Panc1 (cell line): ENCODE data around the gene MSANTD1. TPM values are rescaled to one million over a fixed set of nuclear protein-coding genes. Genes with fewer than 3 reads are reported as not detected.

ENCODE experiments used
- ATAC-seq: fragments of 200-7000 bp; cut with Tn5 transposase; 2 replicates; pipeline ENCODE4 v1.9.1; 2020; ENCODE audit warnings: mild to moderate bottlenecking, moderate library complexity
- BruUV-seq: library from RNA; stranded (reverse); fragments of 400-500 nt; replicated peaks from 2 replicates; lab custom pipeline; 2021; lab: Mats Ljungman, UMichigan
- CTCF ChIA-PET: fragments of 300-600 bp; sonication (Branson Sonifier 250); formaldehyde crosslinking; loops from one replicate; lab custom pipeline; 2022; ENCODE audit warnings: antibody characterized with exemption; lab: Charles Lee
- POLR2A ChIA-PET: fragments of 300-600 bp; sonication (Branson Sonifier 250); formaldehyde crosslinking; loops from one replicate; lab custom pipeline; 2022; ENCODE audit warnings: antibody characterized with exemption; lab: Charles Lee
- DNase-seq: peaks from one replicate; pipeline ENCODE4 v3.0.0-alpha.2; 2010; ENCODE audit warnings: low read depth, low spot score
- H3K27ac ChIP-seq: 2 replicates; pipeline ENCODE4 v1.5.1; 2011; ENCODE audit warnings: mild to moderate bottlenecking, low read length, inconsistent platforms
- H3K27me3 ChIP-seq: fragments of 200-500 bp; sonication (Bioruptor generic); 2 replicates; pipeline ENCODE4 v1.6.0; 2014; ENCODE audit warnings: low read length, inconsistent platforms; ENCODE audit not compliant: control insufficient read depth, insufficient read depth
- H3K36me3 ChIP-seq: fragments of 200-500 bp; sonication (Bioruptor generic); 2 replicates; pipeline ENCODE4 v1.5.1; 2014; ENCODE audit warnings: inconsistent platforms, mild to moderate bottlenecking, low read length, moderate library complexity; ENCODE audit not compliant: control insufficient read depth, insufficient read depth
- H3K4me1 ChIP-seq: 2 replicates; pipeline ENCODE4 v1.5.1; 2011; ENCODE audit warnings: inconsistent platforms, mild to moderate bottlenecking, low read length, moderate library complexity; ENCODE audit not compliant: control insufficient read depth, insufficient read depth
- H3K4me3 ChIP-seq, 2 experiments: 2 replicates each; pipeline ENCODE4 v1.5.1; 2011 to 2012; ENCODE audit warnings: low read depth in 2 of 2, low read length in 2 of 2, mild to moderate bottlenecking in 2 of 2, inconsistent platforms in 1 of 2, moderate library complexity in 1 of 2
- H3K9me3 ChIP-seq: fragments of 200-500 bp; sonication (Bioruptor generic); 2 replicates; pipeline ENCODE4 v1.5.1; 2014; ENCODE audit warnings: low read depth, mild to moderate bottlenecking, inconsistent platforms, low read length, moderate library complexity; ENCODE audit not compliant: control insufficient read depth, insufficient read depth
- POLR2AphosphoS5 ChIP-seq: IDR thresholded peaks from 2 replicates; pipeline ENCODE4 v1.6.1; 2012; ENCODE audit warnings: mild to moderate bottlenecking, low read depth, low read length, moderate library complexity
- REST ChIP-seq, 2 experiments: IDR thresholded peaks; 2 replicates each; pipeline ENCODE4 v1.6.1; 2011 to 2012; ENCODE audit warnings: low read depth in 2 of 2, control low read depth in 1 of 2, low read length in 1 of 2, mild to moderate bottlenecking in 1 of 2, moderate library complexity in 1 of 2; ENCODE audit not compliant: insufficient read depth in 1 of 2
- SIN3A ChIP-seq: IDR thresholded peaks from 2 replicates; pipeline ENCODE4 v1.6.1; 2012; ENCODE audit warnings: low read depth, mild to moderate bottlenecking, low read length, moderate library complexity, borderline replicate concordance; ENCODE audit not compliant: insufficient read depth
- TCF7L2 ChIP-seq: IDR thresholded peaks from 2 replicates; pipeline ENCODE4 v1.6.1; 2011; ENCODE audit warnings: mild to moderate bottlenecking, low read depth, low read length, inconsistent platforms
- in situ Hi-C: cut with HindIII; loops from 2 replicates; pipeline ENCODE4 v1.10.0; 2016; ENCODE audit warnings: low sequenced_read_pairs, low pct_unique_long_range_greater_than_20kb
- intact Hi-C: fragments of 100-400 bp; cut with micrococcal nuclease; formaldehyde crosslinking; loops from one replicate; pipeline ENCODE4 v1.10.0; 2022; ENCODE audit not compliant: unreplicated experiment
- total RNA-seq: library from RNA; stranded (reverse); gene quantifications from one replicate; pipeline ENCODE4 v1.2.1, GENCODE V29; 2021; ENCODE audit not compliant: unreplicated experiment
- TF ChIP-seq, protein P1 (sequence below): fragments of 450-650 bp; IDR thresholded peaks from 2 replicates; pipeline ENCODE4 v1.5.1; 2017; ENCODE audit warnings: mild to moderate bottlenecking

The MSANTD1 gene
- total RNA-seq, 1 experiment from 2014 or later, result 0.57 TPM

- POLR2A ChIA-PET, result no interaction called here
- H3K27me3 ChIP-seq, result no peaks in the 10 kb centered on the region
- TF ChIP-seq SIN3A (no peak), POLR2AphosphoS5 (no peak), TCF7L2 (no peak), REST (IDR thresholded peaks at IDR 0.05; ENCODE audit: insufficient read depth in 1 of 2, low read depth in 2 of 2, low read length in 1 of 2) (no peak)
- TF ChIP-seq, protein P1, sequence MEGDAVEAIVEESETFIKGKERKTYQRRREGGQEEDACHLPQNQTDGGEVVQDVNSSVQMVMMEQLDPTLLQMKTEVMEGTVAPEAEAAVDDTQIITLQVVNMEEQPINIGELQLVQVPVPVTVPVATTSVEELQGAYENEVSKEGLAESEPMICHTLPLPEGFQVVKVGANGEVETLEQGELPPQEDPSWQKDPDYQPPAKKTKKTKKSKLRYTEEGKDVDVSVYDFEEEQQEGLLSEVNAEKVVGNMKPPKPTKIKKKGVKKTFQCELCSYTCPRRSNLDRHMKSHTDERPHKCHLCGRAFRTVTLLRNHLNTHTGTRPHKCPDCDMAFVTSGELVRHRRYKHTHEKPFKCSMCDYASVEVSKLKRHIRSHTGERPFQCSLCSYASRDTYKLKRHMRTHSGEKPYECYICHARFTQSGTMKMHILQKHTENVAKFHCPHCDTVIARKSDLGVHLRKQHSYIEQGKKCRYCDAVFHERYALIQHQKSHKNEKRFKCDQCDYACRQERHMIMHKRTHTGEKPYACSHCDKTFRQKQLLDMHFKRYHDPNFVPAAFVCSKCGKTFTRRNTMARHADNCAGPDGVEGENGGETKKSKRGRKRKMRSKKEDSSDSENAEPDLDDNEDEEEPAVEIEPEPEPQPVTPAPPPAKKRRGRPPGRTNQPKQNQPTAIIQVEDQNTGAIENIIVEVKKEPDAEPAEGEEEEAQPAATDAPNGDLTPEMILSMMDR, result no peak
- DNase-seq, result no peak
- ATAC-seq, result no peak
- no TSS peak for BruUV-seq
- H3K27ac ChIP-seq, result no peak overlapping the region
- H3K36me3 ChIP-seq, result no peaks in the 10 kb centered on the region
- in situ Hi-C loops, result no loop called here
- no peak overlapping the region for H3K4me3 ChIP-seq
- intact Hi-C loops, result no loop called here
- H3K4me1 ChIP-seq, result no peaks in the 10 kb centered on the region
- H3K9me3 ChIP-seq, result no peaks in the 10 kb centered on the region
- CTCF ChIA-PET, result no interaction called here
These were observed 11.0 kb upstream of the MSANTD1 start for GRCh38 chr4:3237712-3238560.

DNA sequence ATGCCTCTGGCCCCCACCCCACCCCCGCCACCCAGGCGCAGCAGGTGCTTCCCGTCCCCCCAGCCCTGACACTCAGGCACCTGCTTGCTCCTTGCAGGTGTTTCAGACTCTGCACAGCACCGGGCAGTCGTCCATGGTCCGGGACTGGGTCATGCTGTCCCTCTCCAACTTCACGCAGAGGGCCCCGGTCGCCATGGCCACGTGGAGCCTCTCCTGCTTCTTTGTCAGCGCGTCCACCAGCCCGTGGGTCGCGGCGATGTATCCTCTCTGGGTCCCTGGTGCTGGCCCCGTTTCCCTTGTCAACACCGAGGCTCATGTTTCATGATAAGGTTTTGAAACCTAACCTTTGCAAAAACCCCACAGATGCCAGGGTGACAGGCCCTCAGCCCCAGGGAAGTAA lies 10.2 kb upstream of the MSANTD1 start:
- POLR2A ChIA-PET, result no interaction called here

DNA sequence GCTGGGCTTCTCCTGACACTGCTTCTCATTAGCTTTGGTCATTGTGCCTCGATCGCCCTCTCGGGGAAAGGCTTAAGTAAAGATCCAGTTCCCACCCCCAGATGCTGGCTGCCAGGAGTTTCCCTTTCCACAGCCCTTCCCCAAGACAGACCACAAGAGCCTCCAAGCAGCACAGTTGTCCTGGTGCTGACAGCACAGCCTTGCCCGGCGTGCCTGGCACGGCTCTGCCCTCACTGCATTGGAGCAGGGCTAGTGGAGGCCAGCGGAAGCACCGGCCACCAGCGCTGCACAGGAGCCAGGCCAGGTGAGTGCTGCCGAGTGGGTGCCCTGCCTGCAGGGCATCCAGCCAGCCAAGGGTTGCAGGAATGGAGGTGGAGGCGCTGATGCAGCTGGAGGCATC lies 9.7 kb upstream of the MSANTD1 start:
- no TSS peak for BruUV-seq
- no peak overlapping the region for H3K4me3 ChIP-seq
- no peaks in the 10 kb centered on the region for H3K36me3 ChIP-seq
- H3K27me3 ChIP-seq, result no peaks in the 10 kb centered on the region
- H3K27ac ChIP-seq, result no peak overlapping the region
- H3K9me3 ChIP-seq, result no peaks in the 10 kb centered on the region
- ChIA-PET POLR2A (no interaction called here), CTCF (no interaction called here)
- in situ Hi-C loops, result no loop called here
- intact Hi-C loops, result no loop called here
- DNase-seq, result no peak
- ATAC-seq, result no peak
- H3K4me1 ChIP-seq, result no peaks in the 10 kb centered on the region
- TF ChIP-seq TCF7L2 (no peak), REST (IDR thresholded peaks at IDR 0.05; ENCODE audit: insufficient read depth in 1 of 2, low read depth in 2 of 2, low read length in 1 of 2) (no peak), POLR2AphosphoS5 (no peak), SIN3A (no peak)
- TF ChIP-seq, protein P1, result no peak

More for the DNA sequence above, 10.2 kb upstream of the MSANTD1 start:
- no peaks in the 10 kb centered on the region for H3K36me3 ChIP-seq
- no peak overlapping the region for H3K27ac ChIP-seq
- DNase-seq (no peak), ATAC-seq (no peak)
- in situ Hi-C loops (no loop called here), intact Hi-C loops (no loop called here)
- no peaks in the 10 kb centered on the region for H3K4me1 ChIP-seq
- TF ChIP-seq TCF7L2, result no peak
- no peaks in the 10 kb centered on the region for H3K27me3 ChIP-seq
- no peaks in the 10 kb centered on the region for H3K9me3 ChIP-seq
- CTCF ChIA-PET, result no interaction called here
- no peak overlapping the region for H3K4me3 ChIP-seq
- BruUV-seq, result no TSS peak
